K562 (cell line): ENCODE measurements around the gene WDR90. TPM values are rescaled to one million over a fixed set of nuclear protein-coding genes. Genes with fewer than 3 reads are reported as not detected.

ENCODE experiments used
- ATAC-seq: fragments of 200-7000 bp; cut with Tn5 transposase; 3 replicates; pipeline ENCODE4 v1.9.1; 2020; ENCODE audit warnings: moderate library complexity
- BruUV-seq: library from RNA; stranded (reverse); fragments of 400-500 nt; replicated peaks from 2 replicates; lab custom pipeline; 2021; lab: Mats Ljungman, UMichigan
- CTCF ChIA-PET: fragments of 300-600 bp; formaldehyde crosslinking; extraction: SDS; loops from one replicate; lab custom pipeline; 2021; ENCODE audit warnings: low intra/inter-chr PET ratio; lab: Yijun Ruan, JAX
- POLR2A ChIA-PET: fragments of 300-600, 350-650 bp; sonication (Branson Sonifier 250); formaldehyde crosslinking; extraction: SDS; loops from one replicate; lab custom pipeline; 2021; ENCODE audit warnings: antibody characterized with exemption, inconsistent platforms; lab: Yijun Ruan, JAX
- DNase-seq, 4 experiments: peaks; one replicate each; pipeline versions ENCODE4 v3.0.0 to v3.0.0-alpha.2; 2011 to 2018; ENCODE audit warnings: low spot score in 3 of 4, mixed read lengths in 3 of 4; ENCODE audit errors: extremely low read depth in 1 of 4
- FAIRE-seq: peaks from 2 replicates; lab custom pipeline; 2011; peaks lifted over from hg19 to GRCh38; lab: Jason Lieb, UNC
- H2AFZ ChIP-seq: 2 replicates; pipeline ENCODE4 v1.6.0; 2011; ENCODE audit warnings: low read depth, low read length, control low read depth, inconsistent platforms
- H3K27ac ChIP-seq: fragments of 200-600 bp; 3 replicates; pipeline ENCODE4 v1.8.0; 2011; ENCODE audit warnings: low read depth, mild to moderate bottlenecking, control low read depth, inconsistent platforms, low read length, moderate library complexity, mixed read lengths; ENCODE audit errors: extremely low read depth
- H3K27me3 ChIP-seq, 2 experiments: fragments of 300-600 bp in 1 of 2; 2 replicates in 1 of 2; 3 replicates in 1 of 2; pipeline versions ENCODE4 v1.6.0 to v1.8.0; 2011; ENCODE audit warnings: inconsistent platforms in 2 of 2, low read length in 2 of 2, mild to moderate bottlenecking in 1 of 2, mixed read lengths in 1 of 2, moderate library complexity in 1 of 2; ENCODE audit not compliant: control insufficient read depth in 2 of 2, insufficient read depth in 2 of 2
- H3K36me3 ChIP-seq: fragments of 300-600 bp; 3 replicates; pipeline ENCODE4 v1.8.0; 2011; ENCODE audit warnings: mild to moderate bottlenecking, low read length, inconsistent platforms; ENCODE audit not compliant: control insufficient read depth, insufficient read depth
- H3K4me1 ChIP-seq, 2 experiments: fragments of 200-600 bp in 1 of 2; replicated peaks in 1 of 2; 2 replicates in 1 of 2; 3 replicates in 1 of 2; pipeline versions ENCODE4 v1.5.1 to v1.8.0; 2011; ENCODE audit warnings: inconsistent platforms in 2 of 2, low read length in 2 of 2, mild to moderate bottlenecking in 1 of 2, mixed read lengths in 1 of 2, moderate library complexity in 1 of 2; ENCODE audit not compliant: control insufficient read depth in 2 of 2, insufficient read depth in 2 of 2
- H3K4me2 ChIP-seq: 2 replicates; pipeline ENCODE4 v1.6.1; 2011; ENCODE audit warnings: low read length, control low read depth, inconsistent platforms, mixed read lengths; ENCODE audit not compliant: insufficient read depth
- H3K4me3 ChIP-seq: fragments of 200-600 bp; sonication (generic), shearing (Covaris generic); 2 replicates; pipeline ENCODE4 v1.5.1; 2016; ENCODE audit warnings: control low read depth, inconsistent platforms
- H3K79me2 ChIP-seq: fragments of 200-600 bp; 3 replicates; pipeline ENCODE4 v1.8.0; 2011; ENCODE audit warnings: low read length, inconsistent platforms; ENCODE audit not compliant: control insufficient read depth, insufficient read depth
- H3K9ac ChIP-seq, 2 experiments: 2 replicates each; pipeline versions ENCODE4 v1.6.0 to v1.6.1; 2011; ENCODE audit warnings: low read depth in 2 of 2, low read length in 2 of 2, control low read depth in 1 of 2, inconsistent platforms in 1 of 2, mild to moderate bottlenecking in 1 of 2, mixed read lengths in 1 of 2; ENCODE audit not compliant: insufficient read depth in 1 of 2
- H3K9me1 ChIP-seq: one replicate; pipeline ENCODE4 v1.6.0; 2011; ENCODE audit warnings: inconsistent platforms, mild to moderate bottlenecking, low read length, moderate library complexity; ENCODE audit not compliant: control insufficient read depth, insufficient read depth
- H3K9me3 ChIP-seq: replicated peaks from 2 replicates; pipeline ENCODE4 v1.5.1; 2011; ENCODE audit warnings: low read depth, low read length, inconsistent platforms; ENCODE audit not compliant: control insufficient read depth, insufficient read depth
- H4K20me1 ChIP-seq: replicated peaks from 2 replicates; pipeline ENCODE4 v1.6.1; 2011; ENCODE audit warnings: low read length, inconsistent platforms, mixed read lengths; ENCODE audit not compliant: control insufficient read depth, insufficient read depth
- DNMT1 ChIP-seq: fragments of 450-650 bp; IDR thresholded peaks from 2 replicates; pipeline ENCODE4 v1.6.1; 2016; ENCODE audit warnings: antibody characterized with exemption, mild to moderate bottlenecking
- FOXJ2 ChIP-seq: fragments of 200-800 bp; sonication (Bioruptor generic); IDR thresholded peaks from 2 replicates; pipeline ENCODE4 v1.6.1; 2016; ENCODE audit warnings: missing genetic modification characterization, missing compliant biosample characterization
- MYNN ChIP-seq, 2 experiments: sonication (generic); formaldehyde crosslinking in 1 of 2; IDR thresholded peaks; 2 replicates each; pipeline versions ENCODE4 v1.5.0 to v1.6.1; 2016 to 2020; ENCODE audit warnings: antibody characterized with exemption in 1 of 2, missing genetic modification reagents in 1 of 2
- RBM17 ChIP-seq: fragments of 200-400 bp; formaldehyde crosslinking; IDR thresholded peaks from 2 replicates; pipeline ENCODE4 v1.6.1; 2017; ENCODE audit warnings: low read depth, mild to moderate bottlenecking, low read length, borderline replicate concordance
- ZNF146 ChIP-seq: IDR thresholded peaks from one replicate; pipeline ENCODE4 v1.6.1; 2018; ENCODE audit warnings: missing compliant biosample characterization; ENCODE audit not compliant: unreplicated experiment
- ZNF655 ChIP-seq: fragments of 250-450 bp; sonication (Bioruptor Pico); IDR thresholded peaks from 2 replicates; pipeline ENCODE4 v1.5.0; 2021
- WGBS: fragments of 100-300 bp; shearing (Covaris generic); methylation state at CpG from one replicate; pipeline ENCODE4 v1.1.6; 2016; ENCODE audit warnings: low coverage, mixed read lengths; ENCODE audit not compliant: insufficient coverage; ENCODE audit errors: missing lambda C conversion rate; 5-methylcytosine and 5-hydroxymethylcytosine counted together
- in situ Hi-C: fragments of 300-500 bp; cut with MboI; formaldehyde crosslinking; loops from 4 replicates; pipeline ENCODE4 v1.15.0; 2018; ENCODE audit warnings: inconsistent platforms, mixed read lengths
- intact Hi-C: fragments of 100-400 bp; cut with micrococcal nuclease; formaldehyde crosslinking; loops from 2 replicates; pipeline ENCODE4 v1.14.2; 2022
- polyA plus RNA-seq, 8 experiments: library from polyadenylated mRNA; depleted of rRNA in 4 of 8; stranded (reverse) in 5 of 8; unstranded in 3 of 8; fragments of >200 nt; fragmentation: Nextera tagmentation in 2 of 8; fragmentation: Illumina TruSeq in 1 of 8; extraction: Ambion mirVana in 2 of 8; extraction: Trizol in 1 of 8; gene quantifications; 2 replicates each; pipeline versions ENCODE4 v1.2.1 to v1.2.3, GENCODE V29; 2011 to 2014; ENCODE audit warnings: inconsistent platforms in 1 of 8, missing spikeins in 1 of 8
- total RNA-seq, 7 experiments: library from RNA; depleted of rRNA in 6 of 7; stranded (reverse); fragments of >200 nt in 6 of 7; fragmentation: Illumina TruSeq in 2 of 7; extraction: Trizol in 2 of 7; gene quantifications; 2 replicates each; pipeline versions ENCODE4 v1.2.1 to v1.2.3, GENCODE V29; 2011 to 2021; ENCODE audit warnings: low replicate concordance in 1 of 7

WDR90 gene
- total and polyA plus RNA-seq, 9 of the 15 experiments (the other 6 are each of a cell fraction or from before 2014, with no cell fraction given): 0.44 to 12.6 (median 3.3) TPM

GRCh38 chr16:617855-618254 lies 31.3 kb upstream of the WDR90 start:
- Histone ChIP-seq H2AFZ (no peak overlapping the region), H3K9me3 (0 out of 2 replicates have a peak, but pooled peaks cover 2% of the 10 kb centered on the region), H4K20me1 (no peaks in the 10 kb centered on the region), H3K27me3 (no peaks in the 10 kb centered on the region), H3K9ac (no peak overlapping the region), H3K9me1 (no peaks in the 10 kb centered on the region), H3K4me2 (no peak overlapping the region), H3K4me1 (peaks cover 10 to 39% of the 10 kb centered on the region in 2 experiments), H3K27ac (no peak overlapping the region), H3K36me3 (peaks cover 6% of the 10 kb centered on the region; the same call in 1 of the 3 replicates), H3K79me2 (peaks cover 9% of the 10 kb centered on the region), H3K4me3 (no peak overlapping the region)
- TF ChIP-seq ZNF146 (CRISPR knock-in tag): no peak
- TF ChIP-seq DNMT1: no peak
- no peak for TF ChIP-seq RBM17
- no peak for TF ChIP-seq ZNF655 (CRISPR knock-in tag)
- TF ChIP-seq MYNN (IDR thresholded peaks at IDR 0.05): no peak
- TF ChIP-seq MYNN (CRISPR knock-in tag; IDR thresholded peaks at IDR 0.05): no peak
- no peak for TF ChIP-seq FOXJ2 (tag)
- POLR2A ChIA-PET: no interaction called here
- in situ Hi-C loops (no loop called here), intact Hi-C loops (no loop called here)
- CTCF ChIA-PET: no interaction called here
- ATAC-seq (no peak), DNase-seq (no peak), FAIRE-seq (no peak)
- 87% methylated on average over 14 of the region's 16 CpGs for WGBS
- BruUV-seq: no TSS peak
